ENCODE measurements around the gene TMTC1.

DNA sequence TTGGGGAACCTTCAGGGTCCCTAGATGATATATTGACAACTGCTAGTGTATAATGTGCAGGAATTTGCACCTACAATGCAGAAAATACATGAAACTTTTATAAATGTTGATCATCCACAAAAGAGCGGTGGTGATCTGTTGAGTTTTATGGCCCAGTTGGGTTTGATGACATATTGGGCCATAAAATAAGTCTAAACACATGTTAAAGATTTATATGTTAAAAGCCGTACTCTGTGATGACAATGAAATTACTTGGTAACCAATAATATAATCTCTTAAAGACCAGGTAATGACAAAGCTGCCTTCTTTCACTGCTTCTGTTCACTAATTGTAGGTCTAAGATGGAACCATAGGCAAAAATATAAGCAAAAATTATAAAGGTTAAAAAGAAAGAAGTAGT lies 61.6 kb downstream of the TMTC1 start:
- TF ChIP-seq, protein P1, sequence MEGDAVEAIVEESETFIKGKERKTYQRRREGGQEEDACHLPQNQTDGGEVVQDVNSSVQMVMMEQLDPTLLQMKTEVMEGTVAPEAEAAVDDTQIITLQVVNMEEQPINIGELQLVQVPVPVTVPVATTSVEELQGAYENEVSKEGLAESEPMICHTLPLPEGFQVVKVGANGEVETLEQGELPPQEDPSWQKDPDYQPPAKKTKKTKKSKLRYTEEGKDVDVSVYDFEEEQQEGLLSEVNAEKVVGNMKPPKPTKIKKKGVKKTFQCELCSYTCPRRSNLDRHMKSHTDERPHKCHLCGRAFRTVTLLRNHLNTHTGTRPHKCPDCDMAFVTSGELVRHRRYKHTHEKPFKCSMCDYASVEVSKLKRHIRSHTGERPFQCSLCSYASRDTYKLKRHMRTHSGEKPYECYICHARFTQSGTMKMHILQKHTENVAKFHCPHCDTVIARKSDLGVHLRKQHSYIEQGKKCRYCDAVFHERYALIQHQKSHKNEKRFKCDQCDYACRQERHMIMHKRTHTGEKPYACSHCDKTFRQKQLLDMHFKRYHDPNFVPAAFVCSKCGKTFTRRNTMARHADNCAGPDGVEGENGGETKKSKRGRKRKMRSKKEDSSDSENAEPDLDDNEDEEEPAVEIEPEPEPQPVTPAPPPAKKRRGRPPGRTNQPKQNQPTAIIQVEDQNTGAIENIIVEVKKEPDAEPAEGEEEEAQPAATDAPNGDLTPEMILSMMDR (conservative IDR thresholded peaks at IDR 0.05; ENCODE audit: low read depth in 2 of 2): no peak
- TF ChIP-seq EZH2 (IDR thresholded peaks at IDR 0.05; ENCODE audit: low read depth, unreplicated experiment) (no peak), EZH2phosphoT487 (IDR thresholded peaks at IDR 0.05; ENCODE audit: unreplicated experiment) (no peak), STAT1 (IDR thresholded peaks at IDR 0.05; ENCODE audit: unreplicated experiment) (no peak)
